ENCODE results near the gene C16orf78. TPM values are rescaled to one million over a fixed set of nuclear protein-coding genes. Genes with fewer than 3 reads are reported as not detected.
A peak's percentile ranks its signal among the peaks of the same experiment; 100 is the strongest.

The C16orf78 gene
- total RNA-seq, 2 donors from 2014 or later: not detected

DNA sequence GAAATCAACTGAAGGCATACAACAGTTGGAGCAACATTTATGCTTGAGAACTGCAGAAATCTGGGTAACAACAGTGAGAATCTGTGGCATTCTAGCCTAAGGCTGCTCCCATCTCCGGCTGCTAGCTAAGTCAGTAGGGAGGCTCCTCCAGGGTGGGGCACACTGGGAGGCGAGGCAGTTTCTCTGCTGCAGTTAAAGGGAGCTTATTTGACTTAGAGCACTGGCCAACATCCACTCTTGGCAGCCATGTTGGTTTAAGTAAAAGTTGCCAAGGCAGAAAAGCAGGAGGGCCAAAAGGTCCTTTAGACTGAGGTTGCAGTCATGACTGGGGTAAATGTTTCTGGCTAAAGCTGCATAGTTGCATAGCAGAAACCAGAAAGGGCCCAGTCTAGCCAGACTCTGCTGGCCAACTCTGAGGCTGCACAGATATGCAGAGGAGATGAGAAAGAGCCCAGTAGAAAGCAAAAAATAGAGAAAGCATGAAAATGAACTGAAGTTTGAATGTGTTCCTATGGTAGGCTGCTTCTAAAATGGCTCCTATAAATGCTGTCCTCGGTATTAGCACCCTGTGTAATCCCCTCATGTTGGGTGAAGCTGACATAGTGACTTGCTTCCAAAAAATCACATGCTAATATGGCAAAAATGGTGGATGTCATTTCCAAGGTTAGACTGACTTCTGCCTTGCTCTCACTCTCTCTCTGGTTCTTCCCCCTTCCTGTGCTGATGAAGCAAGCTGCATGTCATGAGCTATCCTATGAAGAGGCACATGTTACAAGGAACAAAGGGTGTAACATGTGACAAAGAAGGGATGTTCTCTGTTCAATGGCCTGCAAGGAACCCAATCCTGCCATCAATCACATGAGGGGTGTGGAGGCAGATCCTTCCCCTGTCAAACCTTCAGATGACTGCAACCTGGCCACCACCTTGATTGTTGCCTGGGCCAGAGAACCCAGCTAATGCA lies 3.7 kb upstream of the C16orf78 start:
- DNase-seq: no peak
- Mint-ChIP-seq H3K4me3 (no peak overlapping the region), H3K9me3 (peaks cover 2% of the 10 kb centered on the region), H3K4me1 (peaks cover 18% of the 10 kb centered on the region), H3K36me3 (ENCODE audit: low read depth) (no peaks in the 10 kb centered on the region), H3K27ac (no peak overlapping the region), H3K27me3 (ENCODE audit: insufficient read depth) (peaks cover 4% of the 10 kb centered on the region)
- no peak overlapping the region for H3K9ac ChIP-seq (ENCODE audit: extremely low read depth, low read length, poor library complexity, severe bottlenecking)
- H3K36me3 ChIP-seq (ENCODE audit: control insufficient read depth, insufficient read depth, low read length): no peaks in the 10 kb centered on the region
- WGBS, 2 experiments (ENCODE audit: insufficient coverage in 1 of 2, insufficient read length in 1 of 2): 88 to 89% methylated on average over 3 of the region's 3 CpGs
- H3K27ac ChIP-seq (ENCODE audit: low read depth, low read length): no peak overlapping the region
- no peak overlapping the region for H3K4me3 ChIP-seq (ENCODE audit: low read length)
- no peaks in the 10 kb centered on the region for H3K27me3 ChIP-seq (ENCODE audit: control insufficient read depth, insufficient read depth, low read length, poor library complexity, severe bottlenecking)
- H3K9me3 ChIP-seq (ENCODE audit: control insufficient read depth, low read length): no peaks in the 10 kb centered on the region
- peaks cover 2% of the 10 kb centered on the region for H3K4me1 ChIP-seq (ENCODE audit: control insufficient read depth, insufficient read depth, low read length)
- TF ChIP-seq, protein P1, sequence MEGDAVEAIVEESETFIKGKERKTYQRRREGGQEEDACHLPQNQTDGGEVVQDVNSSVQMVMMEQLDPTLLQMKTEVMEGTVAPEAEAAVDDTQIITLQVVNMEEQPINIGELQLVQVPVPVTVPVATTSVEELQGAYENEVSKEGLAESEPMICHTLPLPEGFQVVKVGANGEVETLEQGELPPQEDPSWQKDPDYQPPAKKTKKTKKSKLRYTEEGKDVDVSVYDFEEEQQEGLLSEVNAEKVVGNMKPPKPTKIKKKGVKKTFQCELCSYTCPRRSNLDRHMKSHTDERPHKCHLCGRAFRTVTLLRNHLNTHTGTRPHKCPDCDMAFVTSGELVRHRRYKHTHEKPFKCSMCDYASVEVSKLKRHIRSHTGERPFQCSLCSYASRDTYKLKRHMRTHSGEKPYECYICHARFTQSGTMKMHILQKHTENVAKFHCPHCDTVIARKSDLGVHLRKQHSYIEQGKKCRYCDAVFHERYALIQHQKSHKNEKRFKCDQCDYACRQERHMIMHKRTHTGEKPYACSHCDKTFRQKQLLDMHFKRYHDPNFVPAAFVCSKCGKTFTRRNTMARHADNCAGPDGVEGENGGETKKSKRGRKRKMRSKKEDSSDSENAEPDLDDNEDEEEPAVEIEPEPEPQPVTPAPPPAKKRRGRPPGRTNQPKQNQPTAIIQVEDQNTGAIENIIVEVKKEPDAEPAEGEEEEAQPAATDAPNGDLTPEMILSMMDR (conservative IDR thresholded peaks at IDR 0.05): no peak

DNA sequence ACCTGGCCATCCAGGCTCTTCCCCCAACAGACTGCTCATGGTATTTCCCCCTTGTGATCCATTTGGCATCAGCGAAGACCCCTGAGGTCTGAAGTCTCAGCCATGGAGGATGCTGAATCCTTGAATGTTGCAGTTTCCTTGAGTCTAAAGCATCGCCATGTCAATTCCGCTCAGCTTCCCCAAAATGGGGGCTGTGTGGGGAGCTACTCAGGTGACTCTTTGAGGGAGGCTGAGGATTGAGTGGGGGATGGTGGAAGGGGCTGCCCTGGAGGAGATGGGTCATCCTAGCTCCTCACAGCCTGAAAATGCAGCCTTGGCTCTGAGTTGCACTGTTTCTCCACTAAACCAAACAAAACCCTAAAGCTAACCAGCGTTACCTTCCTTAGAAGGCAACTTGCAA lies 2.6 kb downstream of the C16orf78 start:
- Mint-ChIP-seq H3K27me3 (ENCODE audit: insufficient read depth) (peaks cover 26% of the 10 kb centered on the region), H3K36me3 (ENCODE audit: low read depth) (no peaks in the 10 kb centered on the region), H3K9me3 (no peaks in the 10 kb centered on the region), H3K4me1 (peaks cover 10% of the 10 kb centered on the region), H3K4me3 (no peak overlapping the region), H3K27ac (no peak overlapping the region)
- DNase-seq: peak; percentile 18
- Histone ChIP-seq H3K4me3 (ENCODE audit: low read length) (no peak overlapping the region), H3K36me3 (ENCODE audit: control insufficient read depth, insufficient read depth, low read length) (no peaks in the 10 kb centered on the region), H3K9me3 (ENCODE audit: control insufficient read depth, low read length) (no peaks in the 10 kb centered on the region), H3K9ac (ENCODE audit: extremely low read depth, low read length, poor library complexity, severe bottlenecking) (no peak overlapping the region), H3K4me1 (ENCODE audit: control insufficient read depth, insufficient read depth, low read length) (no peaks in the 10 kb centered on the region), H3K27me3 (ENCODE audit: control insufficient read depth, insufficient read depth, low read length, poor library complexity, severe bottlenecking) (no peaks in the 10 kb centered on the region), H3K27ac (ENCODE audit: low read depth, low read length) (no peak overlapping the region)
- 96% methylated on average over 3 to 4 of the region's 4 CpGs for WGBS, 2 experiments (ENCODE audit: insufficient coverage in 1 of 2, insufficient read length in 1 of 2)
- TF ChIP-seq, protein P1 (conservative IDR thresholded peaks at IDR 0.05): no peak

DNA sequence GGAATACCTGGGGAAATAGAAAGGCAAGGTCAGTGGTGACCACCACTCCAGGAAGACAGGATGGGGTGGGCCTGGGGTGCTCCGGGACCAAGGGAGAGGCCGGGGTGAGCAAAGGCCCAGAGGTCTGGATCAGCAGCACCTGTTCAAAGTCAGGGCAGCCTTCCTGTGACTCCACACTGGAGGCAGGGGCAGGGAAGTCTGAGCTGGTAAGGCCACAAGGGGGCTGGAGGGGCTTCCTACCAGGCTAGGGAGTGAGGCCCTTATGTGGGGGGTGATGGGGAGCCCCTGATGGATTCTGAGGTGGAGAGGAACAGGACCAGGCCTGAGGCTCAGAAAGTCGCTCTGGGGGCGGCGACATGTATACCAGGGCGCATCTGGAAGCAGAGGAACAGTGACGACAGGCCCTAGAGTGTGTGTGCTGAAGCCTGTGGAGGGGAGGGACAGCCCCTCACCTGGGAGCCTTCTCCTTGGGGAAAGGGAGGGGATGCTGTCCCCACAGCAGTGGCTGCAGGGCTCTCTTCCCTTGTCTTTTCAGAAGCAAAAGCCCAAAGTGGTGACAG lies 3.7 kb downstream of the C16orf78 start:
- H3K27me3 ChIP-seq (ENCODE audit: control insufficient read depth, insufficient read depth, low read length, poor library complexity, severe bottlenecking): no peaks in the 10 kb centered on the region
- no peaks in the 10 kb centered on the region for H3K36me3 Mint-ChIP-seq (ENCODE audit: low read depth)
- H3K9me3 Mint-ChIP-seq: no peaks in the 10 kb centered on the region
- H3K4me1 Mint-ChIP-seq: peaks cover 10% of the 10 kb centered on the region
- WGBS, 2 experiments (ENCODE audit: insufficient coverage in 1 of 2, insufficient read length in 1 of 2): 93 to 94% methylated on average over 5 to 7 of the region's 7 CpGs
- H3K9ac ChIP-seq (ENCODE audit: extremely low read depth, low read length, poor library complexity, severe bottlenecking): no peak overlapping the region
- no peaks in the 10 kb centered on the region for H3K9me3 ChIP-seq (ENCODE audit: control insufficient read depth, low read length)
- no peak overlapping the region for H3K27ac Mint-ChIP-seq
- no peaks in the 10 kb centered on the region for H3K4me1 ChIP-seq (ENCODE audit: control insufficient read depth, insufficient read depth, low read length)
- TF ChIP-seq, protein P1 (conservative IDR thresholded peaks at IDR 0.05): peak; percentile 16
- H3K36me3 ChIP-seq (ENCODE audit: control insufficient read depth, insufficient read depth, low read length): no peaks in the 10 kb centered on the region
- H3K4me3 ChIP-seq (ENCODE audit: low read length): no peak overlapping the region
- H3K4me3 Mint-ChIP-seq: no peak overlapping the region
- H3K27ac ChIP-seq (ENCODE audit: low read depth, low read length): no peak overlapping the region
- H3K27me3 Mint-ChIP-seq (ENCODE audit: insufficient read depth): peaks cover 26% of the 10 kb centered on the region
- DNase-seq: peak; percentile 40
